ENCODE data around the gene ANK3. TPM values are rescaled to one million over a fixed set of nuclear protein-coding genes. Genes with fewer than 3 reads are reported as not detected.

ANK3 gene
- total and polyA plus RNA-seq, 2 donors from 2014 or later, result 38.2 to 214 TPM

DNA sequence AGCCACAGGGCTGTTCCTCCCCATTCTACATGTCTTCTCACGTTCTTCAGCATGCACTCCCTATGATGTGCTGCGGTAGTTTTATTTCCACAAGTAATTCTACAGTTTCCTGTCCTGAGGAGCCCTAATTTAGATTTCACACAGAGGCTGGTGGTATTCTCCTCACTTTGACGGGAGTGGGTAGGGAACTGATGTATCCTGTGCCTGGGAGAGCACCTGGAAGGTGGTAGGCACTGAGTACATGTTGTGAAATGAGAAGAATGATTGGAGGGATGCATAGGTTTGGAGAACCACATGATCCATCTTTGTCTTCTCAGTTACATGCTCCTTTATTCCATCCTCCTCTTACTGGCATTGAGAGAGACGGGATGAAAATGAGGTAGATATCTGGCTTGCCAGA, 365.2 kb downstream of the ANK3 start:
- Histone ChIP-seq H3K9me3 (ENCODE audit: control insufficient read depth in 2 of 3, insufficient read depth in 1 of 3, low read length in 3 of 3) (no peaks in the 10 kb centered on the region), H3K4me1 (ENCODE audit: control insufficient read depth in 2 of 3, insufficient read depth in 2 of 3, low read depth in 1 of 3, low read length in 3 of 3) (no peaks in the 10 kb centered on the region), H3K4me3 (ENCODE audit: low read length in 3 of 3) (no peak overlapping the region), H3K27me3 (ENCODE audit: control insufficient read depth, insufficient read depth, low read length) (no peaks in the 10 kb centered on the region), H3K9ac (ENCODE audit: low read length in 3 of 3) (no peak overlapping the region), H3K27ac (ENCODE audit: low read depth in 2 of 2, low read length in 2 of 2) (no peak overlapping the region), H3K36me3 (ENCODE audit: control insufficient read depth in 2 of 3, insufficient read depth in 3 of 3, low read length in 3 of 3) (peaks cover 0 to 5% (median 0%) of the 10 kb centered on the region in 3 donors)
- intact Hi-C loops (cut with DNase I), result no loop called here
- TF ChIP-seq, protein P1, sequence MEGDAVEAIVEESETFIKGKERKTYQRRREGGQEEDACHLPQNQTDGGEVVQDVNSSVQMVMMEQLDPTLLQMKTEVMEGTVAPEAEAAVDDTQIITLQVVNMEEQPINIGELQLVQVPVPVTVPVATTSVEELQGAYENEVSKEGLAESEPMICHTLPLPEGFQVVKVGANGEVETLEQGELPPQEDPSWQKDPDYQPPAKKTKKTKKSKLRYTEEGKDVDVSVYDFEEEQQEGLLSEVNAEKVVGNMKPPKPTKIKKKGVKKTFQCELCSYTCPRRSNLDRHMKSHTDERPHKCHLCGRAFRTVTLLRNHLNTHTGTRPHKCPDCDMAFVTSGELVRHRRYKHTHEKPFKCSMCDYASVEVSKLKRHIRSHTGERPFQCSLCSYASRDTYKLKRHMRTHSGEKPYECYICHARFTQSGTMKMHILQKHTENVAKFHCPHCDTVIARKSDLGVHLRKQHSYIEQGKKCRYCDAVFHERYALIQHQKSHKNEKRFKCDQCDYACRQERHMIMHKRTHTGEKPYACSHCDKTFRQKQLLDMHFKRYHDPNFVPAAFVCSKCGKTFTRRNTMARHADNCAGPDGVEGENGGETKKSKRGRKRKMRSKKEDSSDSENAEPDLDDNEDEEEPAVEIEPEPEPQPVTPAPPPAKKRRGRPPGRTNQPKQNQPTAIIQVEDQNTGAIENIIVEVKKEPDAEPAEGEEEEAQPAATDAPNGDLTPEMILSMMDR (IDR thresholded peaks at IDR 0.05; ENCODE audit: borderline replicate concordance, extremely low read depth, insufficient read depth), result no peak
- FAIRE-seq, result no peak
- DNase-seq, result no peak

- FAIRE-seq, result no peak
- DNase-seq, result no peak
- intact Hi-C loops (cut with DNase I), result no loop called here
- Histone ChIP-seq H3K27me3 (ENCODE audit: control insufficient read depth, insufficient read depth, low read length) (no peaks in the 10 kb centered on the region), H3K9me3 (ENCODE audit: control insufficient read depth in 2 of 3, insufficient read depth in 1 of 3, low read length in 3 of 3) (no peaks in the 10 kb centered on the region), H3K4me3 (ENCODE audit: low read length in 3 of 3) (no peak overlapping the region), H3K27ac (ENCODE audit: low read depth in 2 of 2, low read length in 2 of 2) (no peak overlapping the region), H3K9ac (ENCODE audit: low read length in 3 of 3) (no peak overlapping the region), H3K36me3 (ENCODE audit: control insufficient read depth in 2 of 3, insufficient read depth in 3 of 3, low read length in 3 of 3) (no peaks in the 10 kb centered on the region), H3K4me1 (ENCODE audit: control insufficient read depth in 2 of 3, insufficient read depth in 2 of 3, low read depth in 1 of 3, low read length in 3 of 3) (no peaks in the 10 kb centered on the region)
- TF ChIP-seq, protein P1 (IDR thresholded peaks at IDR 0.05; ENCODE audit: borderline replicate concordance, extremely low read depth, insufficient read depth), result no peak
Observed at GRCh38 chr10:60023155-60023877, 366.4 kb downstream of the ANK3 start.

DNA sequence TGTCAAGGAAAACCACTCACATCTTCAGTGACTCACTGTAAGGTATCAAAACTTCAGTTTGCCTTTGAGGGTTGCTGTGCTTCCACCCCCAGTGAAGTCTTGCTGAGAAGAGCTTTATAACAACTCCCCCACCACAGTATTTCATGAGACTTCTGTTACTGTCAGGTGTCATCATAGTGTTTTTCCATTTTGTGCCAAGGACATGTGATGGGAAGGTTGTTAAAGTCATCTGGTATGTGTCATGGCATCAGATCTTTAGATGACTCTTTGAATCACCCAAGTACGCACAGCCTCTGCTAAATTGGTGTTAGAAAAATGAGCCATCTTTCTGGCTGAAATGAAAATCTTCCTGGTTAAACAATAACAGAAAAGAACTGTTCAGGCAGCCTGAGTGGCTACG, 368.3 kb downstream of the ANK3 start:
- H3K9ac ChIP-seq (ENCODE audit: low read length in 3 of 3), result no peak overlapping the region
- H3K36me3 ChIP-seq (ENCODE audit: control insufficient read depth in 2 of 3, insufficient read depth in 3 of 3, low read length in 3 of 3), result no peaks in the 10 kb centered on the region
- DNase-seq (no peak), FAIRE-seq (no peak)
- H3K4me3 ChIP-seq (ENCODE audit: low read length in 3 of 3), result no peak overlapping the region
- no peaks in the 10 kb centered on the region for H3K9me3 ChIP-seq (ENCODE audit: control insufficient read depth in 2 of 3, insufficient read depth in 1 of 3, low read length in 3 of 3)
- TF ChIP-seq, protein P1 (IDR thresholded peaks at IDR 0.05; ENCODE audit: borderline replicate concordance, extremely low read depth, insufficient read depth), result no peak
- no peak overlapping the region for H3K27ac ChIP-seq (ENCODE audit: low read depth in 2 of 2, low read length in 2 of 2)
- intact Hi-C loops (cut with DNase I), result no loop called here
- no peaks in the 10 kb centered on the region for H3K4me1 ChIP-seq (ENCODE audit: control insufficient read depth in 2 of 3, insufficient read depth in 2 of 3, low read depth in 1 of 3, low read length in 3 of 3)
- H3K27me3 ChIP-seq (ENCODE audit: control insufficient read depth, insufficient read depth, low read length), result no peaks in the 10 kb centered on the region

DNA sequence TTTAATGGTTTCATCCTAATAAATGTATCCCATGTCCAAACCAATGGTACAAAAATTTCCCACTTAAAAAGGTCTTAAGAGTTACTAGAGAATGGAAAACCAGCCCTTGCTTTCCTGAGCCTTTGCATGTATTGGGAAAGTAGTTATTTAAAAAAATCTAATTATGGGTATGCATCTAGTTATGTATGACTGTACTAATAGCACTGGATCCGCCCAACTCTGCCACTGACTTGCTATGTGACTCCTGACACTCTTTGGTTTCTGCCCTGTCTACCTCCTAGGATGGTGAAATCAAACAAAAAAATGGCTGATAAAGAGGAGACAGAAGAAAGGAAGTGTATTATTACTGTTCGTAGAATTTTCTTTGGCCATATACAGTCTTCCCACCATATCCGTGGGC, 372.9 kb downstream of the ANK3 start:
- Histone ChIP-seq H3K27me3 (ENCODE audit: control insufficient read depth, insufficient read depth, low read length) (no peaks in the 10 kb centered on the region), H3K4me3 (ENCODE audit: low read length in 3 of 3) (no peak overlapping the region)

More for the DNA sequence above, 372.9 kb downstream of the ANK3 start:
- no peak overlapping the region for H3K27ac ChIP-seq (ENCODE audit: low read depth in 2 of 2, low read length in 2 of 2)
- intact Hi-C loops (cut with DNase I), result no loop called here
- TF ChIP-seq, protein P1 (IDR thresholded peaks at IDR 0.05; ENCODE audit: borderline replicate concordance, extremely low read depth, insufficient read depth), result no peak
- DNase-seq (no peak), FAIRE-seq (no peak)
- H3K9me3 ChIP-seq (ENCODE audit: control insufficient read depth in 2 of 3, insufficient read depth in 1 of 3, low read length in 3 of 3), result no peaks in the 10 kb centered on the region
- no peak overlapping the region for H3K9ac ChIP-seq (ENCODE audit: low read length in 3 of 3)
- no peaks in the 10 kb centered on the region for H3K36me3 ChIP-seq (ENCODE audit: control insufficient read depth in 2 of 3, insufficient read depth in 3 of 3, low read length in 3 of 3)
- no peaks in the 10 kb centered on the region for H3K4me1 ChIP-seq (ENCODE audit: control insufficient read depth in 2 of 3, insufficient read depth in 2 of 3, low read depth in 1 of 3, low read length in 3 of 3)

Data from kidney (tissue), 14 donors.